NCI-H82 treated with DMSO at 0.1 percent for 48 hours (cell line): ENCODE results near the gene C7.
"Not testable (repeated sequence)": the region's sequence is repeated elsewhere in the genome, so short reads cannot be mapped to it uniquely, and the experiment has no call there.

ENCODE experiments used
- DNase-seq: peaks from one replicate; lab custom pipeline; 2025; ENCODE audit not compliant: unreplicated experiment; lab: John Stamatoyannopoulos, UW

The C7 gene

DNA sequence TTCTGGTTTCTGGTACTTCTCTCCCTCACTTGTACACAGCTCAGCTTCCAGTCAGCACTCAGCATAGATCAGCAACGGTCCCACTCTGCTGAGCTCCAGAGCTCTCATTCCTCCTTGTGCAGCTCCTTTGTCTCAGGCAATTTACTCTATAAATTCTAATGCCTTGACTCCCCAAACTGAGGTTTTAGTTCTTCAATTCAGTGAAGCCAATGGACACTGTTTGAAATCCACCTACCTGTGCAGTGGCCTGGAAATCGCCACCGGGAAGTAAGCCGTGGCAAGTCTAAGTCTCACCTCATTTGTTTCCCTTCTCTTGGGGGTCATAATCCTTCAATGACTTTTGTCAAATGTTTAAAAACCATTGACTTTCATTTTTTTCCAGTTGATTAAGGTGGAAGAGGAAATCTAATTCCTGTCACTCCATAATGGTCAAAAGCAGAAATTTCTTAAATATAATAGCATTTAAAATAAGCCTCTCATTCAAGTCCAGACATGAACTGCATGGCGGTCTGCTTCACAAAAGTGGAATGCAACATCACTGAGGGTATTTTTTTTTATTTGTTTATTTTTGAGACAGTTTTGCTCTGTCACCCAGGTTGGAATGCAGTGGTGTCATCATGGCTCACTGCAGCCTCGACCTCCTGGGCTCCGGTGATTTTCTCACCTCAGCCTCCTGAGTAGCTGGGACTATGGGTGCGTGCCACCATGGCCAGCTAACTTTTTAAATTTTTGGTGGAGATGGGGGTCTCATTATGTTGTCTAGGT is 79.6 kb downstream of the C7 start:
- DNase-seq = no peak

DNA sequence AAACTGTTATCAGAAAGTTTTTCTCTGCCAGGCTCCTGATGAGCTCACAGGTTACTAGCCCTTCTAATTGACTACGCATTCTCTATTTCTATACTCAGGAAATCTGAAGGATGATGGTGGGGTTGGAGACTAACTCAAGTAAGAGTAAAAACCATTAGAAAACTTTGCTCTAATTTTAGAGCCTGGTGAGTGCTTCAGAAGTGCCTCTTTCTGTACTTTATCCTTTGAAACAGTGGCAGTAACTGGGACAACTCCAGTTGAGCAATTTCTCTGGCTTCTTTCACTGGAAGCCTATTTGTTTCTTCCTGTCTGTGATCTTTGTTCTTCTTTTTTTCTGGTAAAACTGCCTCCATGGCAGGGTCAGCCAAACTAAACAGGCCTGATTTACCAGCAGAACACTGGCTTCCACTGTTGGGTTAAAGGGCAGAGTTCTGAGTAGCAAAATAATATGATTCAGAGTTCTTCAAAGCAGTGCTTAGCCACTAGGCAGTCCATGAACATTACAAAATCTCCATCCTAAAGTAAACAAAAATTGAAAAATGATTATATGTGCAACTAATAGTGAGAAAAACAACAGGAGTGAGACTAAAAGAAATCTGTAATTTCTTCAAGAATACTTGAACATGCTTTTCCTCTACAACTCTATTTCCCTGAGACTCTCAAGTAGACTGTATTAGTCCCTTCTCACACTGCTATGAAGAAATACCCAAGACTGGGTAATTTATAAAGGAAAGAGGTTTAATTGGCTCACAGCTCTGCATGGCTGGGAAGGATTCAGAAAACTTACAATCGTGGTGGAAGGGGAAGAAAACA is 82.1 kb downstream of the C7 start:
- no peak for DNase-seq

DNA sequence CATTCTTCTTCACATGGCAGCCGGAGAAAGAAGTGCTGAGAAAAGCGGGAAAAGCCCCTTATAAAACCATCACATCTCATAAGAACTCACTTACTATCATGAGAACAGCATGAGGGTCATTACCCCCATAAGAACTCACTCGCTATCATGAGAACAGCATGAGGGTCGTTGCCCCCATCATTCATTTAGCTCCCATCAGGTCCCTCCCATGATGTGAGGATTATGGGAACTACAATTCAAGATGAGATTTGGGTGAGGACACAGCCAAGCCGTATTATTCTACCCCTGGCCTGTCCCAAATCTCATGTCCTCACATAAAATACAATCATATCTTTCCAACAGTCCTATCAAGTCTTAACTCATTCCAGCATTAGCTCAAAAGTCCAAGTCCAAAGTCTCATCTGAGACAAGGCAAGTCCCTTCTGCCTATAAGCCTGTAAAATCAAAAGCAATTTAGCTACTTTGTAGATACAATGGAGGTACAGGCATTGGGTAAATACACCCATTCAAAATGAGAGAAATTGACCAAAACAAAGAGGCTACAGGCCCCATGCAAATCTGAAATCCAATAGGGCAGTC is 82.8 kb downstream of the C7 start:
- no peak for DNase-seq

DNA sequence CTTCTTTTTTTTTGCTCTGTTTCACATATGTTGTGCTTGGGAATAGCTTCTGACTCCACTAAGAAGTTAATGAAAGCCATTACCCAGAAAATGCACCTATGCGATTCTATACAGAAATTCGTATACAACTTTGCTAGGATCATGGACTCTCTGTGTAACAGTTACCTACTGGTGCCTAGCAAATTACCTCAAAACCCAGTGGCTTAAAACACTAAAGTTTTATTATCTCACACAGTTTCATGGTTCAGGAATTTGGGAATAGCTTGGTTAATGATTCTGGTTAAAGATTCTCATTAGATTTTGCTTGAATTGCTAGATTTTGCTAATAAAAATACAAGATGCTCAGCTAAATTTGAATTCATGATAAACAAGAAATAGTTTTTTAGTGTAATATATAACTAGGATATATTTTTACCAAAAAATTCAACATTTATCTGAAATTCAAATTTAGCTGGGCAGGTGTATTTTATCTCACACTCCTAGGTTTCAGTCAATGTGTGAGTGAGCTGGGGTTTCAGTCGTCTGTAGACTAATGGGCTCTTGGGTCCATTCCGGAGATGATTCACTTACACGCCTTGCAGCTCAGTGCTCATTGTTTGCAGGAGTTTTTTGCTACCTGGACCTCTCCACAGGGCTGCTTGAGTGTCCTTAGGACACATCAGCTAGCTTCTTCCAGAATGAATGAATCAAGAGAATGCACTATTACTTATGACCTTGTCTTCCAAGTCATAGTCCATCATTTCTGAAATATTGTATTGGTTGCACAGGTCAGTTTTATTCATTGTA is 86.7 kb downstream of the C7 start:
- no peak for DNase-seq

DNA sequence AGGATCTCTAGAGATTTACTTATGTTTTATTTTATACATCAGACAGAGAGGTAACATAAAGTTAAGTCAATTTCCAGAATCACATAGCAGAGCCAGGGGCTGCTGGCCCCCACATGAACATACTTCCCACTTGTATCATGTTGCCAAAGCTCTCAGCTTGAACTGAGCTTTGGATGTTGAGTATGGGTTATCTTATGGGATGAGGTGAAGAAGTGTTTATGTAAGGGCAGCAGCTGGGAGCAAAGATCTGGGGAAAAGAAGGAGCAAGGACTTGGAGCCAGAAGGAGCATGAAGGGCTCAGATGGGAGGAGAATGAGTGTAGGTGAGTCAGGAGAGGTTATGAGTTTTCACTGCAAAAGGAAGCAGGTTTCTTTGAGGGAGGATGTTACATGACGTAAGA is 89.8 kb downstream of the C7 start:
- no peak for DNase-seq

DNA sequence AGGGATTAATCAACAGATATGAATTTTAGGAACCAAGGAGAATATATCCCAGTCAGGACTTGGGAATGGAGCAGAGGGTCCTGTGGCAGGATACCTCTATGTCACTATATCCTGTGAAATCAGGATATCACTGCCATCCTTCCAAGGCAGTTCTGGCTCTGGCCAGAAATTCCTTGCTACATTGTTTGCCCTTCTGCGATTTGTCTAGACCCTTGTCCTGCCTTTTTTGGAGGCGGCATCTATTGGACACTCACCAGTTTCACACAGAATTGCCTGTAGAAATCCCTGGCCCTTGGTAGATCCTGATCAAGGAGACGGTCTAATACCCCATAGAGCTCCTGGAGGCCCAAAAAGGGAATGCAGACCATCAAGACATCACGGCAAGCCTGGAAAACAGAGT is 90.7 kb downstream of the C7 start:
- DNase-seq = no peak

DNA sequence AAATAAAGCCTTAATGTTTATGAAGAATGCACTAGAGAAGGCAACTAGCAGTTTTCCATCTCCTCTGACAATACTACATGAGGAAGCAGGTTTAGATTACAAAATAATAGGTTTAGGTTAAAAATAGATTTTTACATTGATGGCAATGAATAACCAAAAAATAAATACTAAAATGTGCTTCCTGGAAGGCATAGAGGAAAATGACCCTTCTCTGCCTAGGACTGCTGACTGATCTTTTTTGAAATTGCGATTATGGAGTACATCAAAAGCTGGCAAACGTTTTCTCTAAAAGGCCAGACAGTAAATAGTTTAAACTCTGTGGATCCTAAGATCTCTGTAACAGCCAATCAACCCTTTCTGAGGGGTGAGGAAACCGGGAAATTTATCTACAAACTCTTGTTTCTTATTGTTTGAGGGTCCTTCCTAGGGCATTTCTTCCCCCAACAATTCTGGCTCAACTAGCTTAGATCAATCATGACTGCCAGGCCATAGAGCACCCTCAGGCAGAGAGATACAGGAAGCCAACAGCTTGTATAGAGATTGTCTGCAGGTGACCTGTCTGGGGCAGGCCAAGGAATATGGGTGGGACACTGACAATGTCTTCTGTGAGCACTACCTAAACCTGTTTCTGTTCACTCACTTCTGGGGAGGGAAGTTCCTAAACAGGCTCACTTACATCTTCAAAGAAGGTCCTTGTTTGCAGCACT is 94.5 kb downstream of the C7 start:
- no peak for DNase-seq

DNA sequence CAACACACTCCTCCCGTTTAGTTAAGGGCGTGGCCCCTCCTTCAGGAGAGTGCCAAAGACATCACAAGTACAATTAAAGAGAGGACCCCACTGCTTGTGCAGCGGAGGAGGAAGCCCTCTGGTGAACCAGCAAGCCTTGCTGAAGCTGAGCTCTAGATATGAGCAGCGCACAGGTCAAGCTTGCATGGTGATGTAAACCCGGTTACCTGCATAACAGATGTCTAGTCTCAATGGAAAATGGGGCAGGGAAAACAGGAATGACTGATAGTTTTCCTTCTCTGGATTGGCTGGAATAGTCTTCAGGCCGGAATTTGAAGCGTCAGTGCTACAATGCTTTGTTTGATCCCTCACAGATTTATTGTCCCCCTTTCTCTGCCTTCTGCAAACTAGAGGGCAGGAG is 95.6 kb downstream of the C7 start:
- DNase-seq = no peak

DNA sequence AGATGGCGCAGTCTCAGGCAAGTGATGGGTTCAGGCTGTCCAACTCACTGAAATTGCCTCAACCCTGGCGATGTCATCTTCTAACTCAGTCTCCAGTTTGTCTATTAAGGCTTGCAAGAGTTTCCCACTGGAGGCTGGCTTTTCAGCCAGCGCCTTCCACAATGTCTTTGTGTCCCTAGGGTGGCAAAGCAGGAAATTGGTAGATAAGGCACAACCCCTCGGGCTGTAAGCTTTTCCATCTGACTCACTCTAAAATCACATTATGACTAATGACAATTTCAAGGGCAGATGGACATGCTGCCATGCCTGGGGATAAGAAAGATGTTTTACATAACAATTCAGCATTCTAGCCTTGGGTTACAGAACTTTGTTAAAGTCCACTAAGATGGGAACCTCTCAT is 99.9 kb downstream of the C7 start:
- DNase-seq = no peak

DNA sequence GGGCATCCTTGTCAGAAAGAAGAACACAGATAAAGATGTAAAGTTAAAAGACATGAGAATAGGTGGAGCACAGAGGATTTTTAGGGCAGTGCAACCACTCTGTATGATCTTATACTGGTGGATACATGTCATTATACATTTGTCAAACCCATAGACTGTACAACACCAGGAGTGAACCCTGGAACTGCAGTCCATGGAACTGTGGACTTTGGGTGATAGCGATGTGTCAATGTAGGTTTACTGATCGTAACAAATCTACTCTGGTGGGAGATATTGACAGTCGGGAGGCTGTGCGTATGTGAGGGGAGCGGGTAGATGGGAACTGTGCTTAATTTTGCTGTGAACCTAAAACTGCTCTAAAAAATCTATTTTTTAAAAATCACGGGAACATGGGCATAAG is 101.3 kb downstream of the C7 start:
- no peak for DNase-seq

DNA sequence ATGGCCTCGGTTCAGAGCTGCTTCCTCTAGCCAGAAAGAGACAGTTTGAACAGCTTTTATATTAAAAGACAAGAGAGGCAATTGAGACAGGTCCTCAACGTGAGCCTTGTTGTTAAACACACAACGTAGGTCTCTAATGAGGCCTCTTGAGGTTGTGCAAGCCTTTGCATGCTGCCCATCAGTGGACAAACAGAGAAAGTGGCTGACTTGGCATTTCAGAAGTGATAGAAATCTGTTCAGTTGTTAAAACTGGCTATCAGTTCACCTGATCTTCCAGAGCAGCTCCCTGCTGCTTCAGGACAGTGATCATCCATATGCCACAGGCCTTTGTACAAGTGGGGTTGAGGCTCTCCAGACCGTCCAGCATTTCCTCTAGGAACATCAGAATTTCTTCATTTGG is 103.0 kb downstream of the C7 start:
- DNase-seq = no peak

DNA sequence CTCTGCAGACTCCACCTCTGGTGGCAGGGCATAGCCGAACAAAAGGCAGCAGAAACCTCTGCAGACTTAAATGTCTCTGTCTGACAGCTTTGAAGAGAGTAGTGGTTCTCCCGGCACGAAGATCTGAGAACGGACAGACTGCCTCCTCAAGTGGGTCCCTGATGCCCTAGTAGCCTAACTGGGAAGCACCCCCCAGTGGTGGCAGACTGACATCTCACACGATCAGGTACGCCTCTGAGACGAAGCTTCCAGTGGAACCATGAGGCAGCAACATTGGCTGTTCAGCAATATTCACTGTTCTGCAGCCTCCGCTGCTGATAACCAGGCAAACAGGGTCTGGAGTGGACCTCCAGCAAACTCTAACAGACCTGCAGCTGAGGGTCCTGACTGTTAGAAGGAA is 113.3 kb downstream of the C7 start:
- not testable (repeated sequence) for DNase-seq
